Body of pancreas (tissue), 4 donors: ENCODE measurements around the gene TNFRSF1A. TPM values are rescaled to one million over a fixed set of nuclear protein-coding genes. Genes with fewer than 3 reads are reported as not detected.

Experiments used
- ATAC-seq: fragments of 150-250 bp; one replicate; pipeline ENCODE4 v1.9.1; 2016
- DNase-seq, 4 donors: peaks; one replicate each; pipeline ENCODE4 v3.0.0-alpha.2; 2019
- H3K27ac ChIP-seq, 4 donors: fragments of 200-600 bp; sonication (generic); 1 replicate in 3 of 4; 2 replicates in 1 of 4; pipeline versions ENCODE4 v1.5.1 to v1.6.1; 2016 to 2019; ENCODE audit warnings: mild to moderate bottlenecking in 1 of 4, mixed read lengths in 1 of 4, moderate library complexity in 1 of 4
- H3K27me3 ChIP-seq, 2 donors: fragments of 200-600 bp; sonication (generic); one replicate each; pipeline ENCODE4 v1.6.0; 2016; ENCODE audit warnings: mild to moderate bottlenecking in 1 of 2
- H3K36me3 ChIP-seq, 2 donors: fragments of 200-600 bp; sonication (generic); replicated peaks in 1 of 2; 2 replicates each; pipeline ENCODE4 v1.5.1; 2016; ENCODE audit warnings: low read depth in 2 of 2; ENCODE audit not compliant: insufficient read depth in 1 of 2
- H3K4me1 ChIP-seq: fragments of 200-600 bp; sonication (generic); one replicate; pipeline ENCODE4 v1.6.0; 2016
- H3K4me3 ChIP-seq, 2 donors: fragments of 200-600 bp; sonication (generic); 1 replicate in 1 of 2; 2 replicates in 1 of 2; pipeline ENCODE4 v1.5.1; 2016 to 2019
- H3K9me3 ChIP-seq, 3 donors: fragments of 200-600 bp; sonication (generic); 1 replicate in 2 of 3; 2 replicates in 1 of 3; pipeline ENCODE4 v1.5.1; 2016
- CTCF ChIP-seq, 7 experiments: fragments of 450-650 bp in 4 of 7; fragments of 200-600 bp in 3 of 7; sonication (generic) in 3 of 7; IDR thresholded peaks; one replicate each; pipeline ENCODE4 v1.5.1; 2016 to 2019; ENCODE audit warnings: antibody characterized with exemption in 7 of 7
- POLR2A ChIP-seq, 3 donors: fragments of 450-650 bp; IDR thresholded peaks; one replicate each; pipeline ENCODE4 v1.6.1; 2016; ENCODE audit warnings: antibody characterized with exemption in 3 of 3, mild to moderate bottlenecking in 2 of 3
- WGBS, 2 donors: methylation state at CpG; one replicate each; pipeline ENCODE4 v1.1.5; 2017; 5-methylcytosine and 5-hydroxymethylcytosine counted together
- intact Hi-C: fragments of 100-400 bp; cut with DNase I; formaldehyde crosslinking; loops from one replicate; pipeline ENCODE4 v1.15.1; 2023
- total RNA-seq, 2 donors: library from RNA; depleted of rRNA; stranded (reverse); fragments of >200 nt; gene quantifications; one replicate each; pipeline ENCODE4 v1.1.0, GENCODE V29; 2016

Gene TNFRSF1A
- total RNA-seq, 2 donors from 2014 or later, result 54.5 to 92.0 TPM

- H3K27me3 ChIP-seq, result no peaks in the 10 kb centered on the region
- DNase-seq (no peak), ATAC-seq (no peak)
- H3K36me3 ChIP-seq, result no peaks in the 10 kb centered on the region
- no peak overlapping the region for H3K4me3 ChIP-seq
- peaks cover 13% of the 10 kb centered on the region for H3K4me1 ChIP-seq
- WGBS, 2 donors, result 59 to 69% methylated on average over 7 of the region's 7 CpGs
- H3K27ac ChIP-seq, result no peak overlapping the region
- intact Hi-C loops, result no loop called here
- H3K9me3 ChIP-seq, result no peaks in the 10 kb centered on the region
- TF ChIP-seq POLR2A (IDR thresholded peaks at IDR 0.05) (no peak), CTCF (IDR thresholded peaks at IDR 0.05) (no peak)
These were observed 18.2 kb upstream of the TNFRSF1A start for GRCh38 chr12:6360080-6360571.

GRCh38 chr12:6358881-6359280 lies 17.0 kb upstream of the TNFRSF1A start:
- Histone ChIP-seq H3K4me3 (no peak overlapping the region), H3K9me3 (no peaks in the 10 kb centered on the region), H3K36me3 (no peaks in the 10 kb centered on the region), H3K4me1 (peaks cover 6% of the 10 kb centered on the region), H3K27me3 (no peaks in the 10 kb centered on the region), H3K27ac (no peak overlapping the region)
- intact Hi-C loops, result no loop called here
- ATAC-seq (no peak), DNase-seq (no peak)
- 31 to 41% methylated on average over 1 of the region's 1 CpG for WGBS, 2 donors
- TF ChIP-seq CTCF (IDR thresholded peaks at IDR 0.05) (no peak), POLR2A (IDR thresholded peaks at IDR 0.05) (no peak)

- H3K36me3 ChIP-seq, result no peaks in the 10 kb centered on the region
- H3K4me1 ChIP-seq, result no peaks in the 10 kb centered on the region
- TF ChIP-seq CTCF (IDR thresholded peaks at IDR 0.05) (no peak), POLR2A (IDR thresholded peaks at IDR 0.05) (no peak)
- intact Hi-C loops, result no loop called here
- H3K27ac ChIP-seq, result no peak overlapping the region
- DNase-seq (no peak), ATAC-seq (no peak)
- H3K27me3 ChIP-seq, result no peaks in the 10 kb centered on the region
- no peaks in the 10 kb centered on the region for H3K9me3 ChIP-seq
- 79 to 89% methylated on average over 5 of the region's 5 CpGs for WGBS, 2 donors
- H3K4me3 ChIP-seq, result no peak overlapping the region
These were observed 14.5 kb upstream of the TNFRSF1A start for GRCh38 chr12:6356374-6356820.

GRCh38 chr12:6355491-6356373 lies 13.9 kb upstream of the TNFRSF1A start:
- DNase-seq, result no peak
- intact Hi-C loops, result no loop called here
- no peak for ATAC-seq
- no peaks in the 10 kb centered on the region for H3K4me1 ChIP-seq
- 57 to 67% methylated on average over 8 of the region's 8 CpGs for WGBS, 2 donors
- H3K27ac ChIP-seq, result no peak overlapping the region
- TF ChIP-seq CTCF (IDR thresholded peaks at IDR 0.05) (no peak), POLR2A (IDR thresholded peaks at IDR 0.05) (no peak)
- H3K27me3 ChIP-seq, result no peaks in the 10 kb centered on the region
- no peak overlapping the region for H3K4me3 ChIP-seq
- H3K9me3 ChIP-seq, result no peaks in the 10 kb centered on the region
- no peaks in the 10 kb centered on the region for H3K36me3 ChIP-seq
